ENCODE measurements around the gene SPO11. TPM values are rescaled to one million over a fixed set of nuclear protein-coding genes. Genes with fewer than 3 reads are reported as not detected.

Gene SPO11
- not detected in 2 replicates for total RNA-seq

- DNase-seq (ENCODE audit: low read depth in 2 of 2), result no peak
These were observed at the start of gene SPO11 for GRCh38 chr20:57329608-57330221. Gene SPO11 (plus strand): TSS chr20:57329803. CDS start chr20:57329868, 65 bp downstream.

DNA sequence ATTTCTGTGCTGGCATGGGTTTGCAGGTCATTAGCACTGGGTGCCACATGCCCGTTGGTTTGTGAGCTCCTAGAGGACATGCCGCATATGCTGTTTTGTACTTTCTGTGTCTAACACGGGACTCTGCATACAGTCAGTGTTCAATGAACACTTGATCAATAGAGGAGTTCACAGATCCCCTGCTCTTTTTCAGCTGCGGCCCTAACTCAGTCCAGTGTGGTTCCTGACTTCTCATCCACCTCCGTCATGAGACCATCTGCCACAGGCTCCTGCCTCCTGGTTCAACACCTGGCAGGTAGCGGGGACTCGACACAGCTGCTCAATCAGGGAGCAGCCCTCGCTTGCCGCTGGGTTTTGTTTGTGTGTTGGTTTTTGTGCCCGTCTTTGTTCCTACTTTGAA is 49.4 kb upstream of the SPO11 start:
- no peak for DNase-seq (ENCODE audit: low read depth in 2 of 2)

DNA sequence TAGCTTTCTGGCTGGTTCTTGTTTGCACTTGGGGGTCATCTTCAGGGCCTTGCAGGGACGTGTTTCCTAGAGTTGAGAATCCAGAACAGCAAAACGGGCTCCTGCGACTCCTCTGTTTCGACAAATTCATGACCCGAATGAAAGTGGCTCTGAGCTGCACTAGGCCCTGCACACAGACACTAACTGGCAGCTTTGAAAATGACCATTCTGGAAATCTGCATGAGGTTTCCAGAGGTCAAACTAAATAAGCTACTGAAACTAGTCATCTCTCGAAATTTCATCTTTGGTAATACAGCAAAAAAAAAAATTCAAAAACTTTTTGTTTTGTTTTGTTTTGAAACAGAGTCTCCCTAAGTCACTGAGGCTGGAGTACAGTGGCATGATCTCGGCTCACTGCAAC is 47.7 kb upstream of the SPO11 start:
- no peak for DNase-seq (ENCODE audit: low read depth in 2 of 2)

DNA sequence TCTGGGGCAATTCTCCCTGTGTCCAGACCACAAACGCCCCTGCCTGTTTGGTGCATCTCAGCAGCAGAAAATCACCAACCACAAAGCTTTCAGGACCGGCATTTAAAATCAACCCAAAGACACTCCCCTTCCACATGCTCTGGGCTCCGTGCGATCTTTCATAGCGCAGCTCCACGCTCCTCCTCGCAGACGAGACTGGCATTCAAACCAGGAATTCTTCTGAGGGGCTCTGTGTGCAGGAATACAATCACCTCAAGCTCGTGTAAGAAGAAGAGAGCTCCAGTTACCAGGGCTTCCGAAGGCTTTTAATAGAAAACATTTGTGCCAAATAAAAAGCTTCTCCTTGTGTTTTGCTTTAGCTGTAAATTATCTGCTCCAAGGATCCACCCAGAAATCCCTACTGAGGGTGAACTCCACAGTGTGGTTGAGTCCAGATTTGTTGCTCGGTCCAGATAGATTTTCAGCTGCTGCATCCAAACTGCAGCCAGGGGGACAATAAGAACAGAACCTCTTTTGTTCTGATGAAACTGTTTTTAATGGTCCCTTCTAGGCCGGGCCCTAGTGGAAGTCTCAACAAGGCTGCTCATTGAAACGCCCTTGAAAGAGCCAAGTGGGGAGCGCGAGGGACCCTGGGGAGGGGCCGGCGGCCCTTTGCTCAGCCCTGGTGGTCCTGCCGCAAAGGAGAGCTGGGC is 46.8 kb upstream of the SPO11 start:
- no peak for DNase-seq (ENCODE audit: low read depth in 2 of 2)

- no peak for DNase-seq (ENCODE audit: low read depth in 2 of 2)
These were observed 45.7 kb upstream of the SPO11 start for GRCh38 chr20:57283860-57284259.

GRCh38 chr20:57287007-57287880 is 42.4 kb upstream of the SPO11 start:
- DNase-seq (ENCODE audit: low read depth in 2 of 2), result no peak

- no peak for DNase-seq (ENCODE audit: low read depth in 2 of 2)
These were observed 41.7 kb upstream of the SPO11 start for GRCh38 chr20:57287901-57288300.

- no peak for DNase-seq (ENCODE audit: low read depth in 2 of 2)
These were observed 40.8 kb upstream of the SPO11 start for GRCh38 chr20:57288651-57289277.

GRCh38 chr20:57289391-57290177 is 40.0 kb upstream of the SPO11 start:
- DNase-seq (ENCODE audit: low read depth in 2 of 2), result no peak

- DNase-seq (ENCODE audit: low read depth in 2 of 2), result no peak
These were observed 39.5 kb upstream of the SPO11 start for GRCh38 chr20:57290178-57290484.

DNA sequence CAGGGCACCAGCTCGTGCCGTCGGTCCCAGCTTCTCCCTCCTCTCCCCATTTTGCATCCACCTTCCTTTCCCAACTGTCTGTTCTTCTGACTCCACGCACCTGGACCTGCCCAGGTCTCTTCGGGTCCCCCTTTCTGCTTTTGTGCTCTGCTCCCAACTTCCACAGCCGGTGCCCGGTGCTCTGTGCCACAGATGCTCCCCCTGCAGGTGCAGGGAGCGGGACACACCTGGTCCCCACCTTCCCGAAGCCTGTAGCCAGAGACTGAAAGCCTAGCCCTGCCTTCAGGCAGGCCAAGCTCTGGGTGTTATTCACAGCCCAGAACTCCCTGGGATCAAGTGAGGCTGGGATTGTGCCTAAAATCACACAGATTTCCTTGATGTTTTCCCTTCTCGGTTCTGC is 38.6 kb upstream of the SPO11 start:
- no peak for DNase-seq (ENCODE audit: low read depth in 2 of 2)

GRCh38 chr20:57291694-57292093 is 37.9 kb upstream of the SPO11 start:
- DNase-seq (ENCODE audit: low read depth in 2 of 2), result no peak

DNA sequence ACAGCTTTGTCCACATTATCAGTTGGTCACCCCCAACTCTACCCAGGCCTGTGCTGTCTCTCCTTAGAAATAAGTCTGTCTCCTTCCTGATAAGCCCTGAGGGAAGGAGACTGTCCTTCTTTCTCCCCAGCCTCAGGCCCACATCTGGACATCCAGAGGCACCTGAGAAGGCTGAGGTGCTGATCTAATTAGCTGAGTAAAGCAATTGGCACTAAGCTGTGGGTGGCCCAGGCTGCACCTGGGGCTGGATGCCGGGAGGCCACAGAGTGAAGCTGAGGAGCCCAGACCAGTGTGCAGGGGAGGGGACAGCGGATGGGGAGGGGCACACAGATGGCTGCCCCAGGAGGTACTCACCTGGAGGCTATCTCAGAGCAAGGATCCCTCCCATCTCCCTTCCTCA is 37.0 kb upstream of the SPO11 start:
- DNase-seq (ENCODE audit: low read depth in 2 of 2), result no peak

DNA sequence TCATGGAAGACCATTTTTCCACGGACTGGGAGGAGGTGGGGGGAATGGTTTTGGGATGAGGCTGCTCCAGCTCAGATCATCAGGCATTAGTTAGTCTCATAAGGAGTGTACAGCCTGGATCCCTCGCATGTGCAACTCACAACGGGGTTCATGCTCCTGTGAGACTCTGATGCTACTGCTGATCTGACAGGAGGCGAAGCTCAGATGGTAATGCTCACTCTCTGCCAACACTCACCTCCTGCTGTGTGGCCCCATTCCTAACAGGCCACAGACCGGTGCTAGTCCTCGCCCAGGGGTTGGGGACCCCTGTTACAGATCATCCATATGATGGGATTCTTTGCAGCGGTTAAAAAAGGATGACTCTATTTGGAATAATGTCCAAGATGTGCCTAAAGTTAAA is 35.6 kb upstream of the SPO11 start:
- DNase-seq (ENCODE audit: low read depth in 2 of 2), result no peak

DNA sequence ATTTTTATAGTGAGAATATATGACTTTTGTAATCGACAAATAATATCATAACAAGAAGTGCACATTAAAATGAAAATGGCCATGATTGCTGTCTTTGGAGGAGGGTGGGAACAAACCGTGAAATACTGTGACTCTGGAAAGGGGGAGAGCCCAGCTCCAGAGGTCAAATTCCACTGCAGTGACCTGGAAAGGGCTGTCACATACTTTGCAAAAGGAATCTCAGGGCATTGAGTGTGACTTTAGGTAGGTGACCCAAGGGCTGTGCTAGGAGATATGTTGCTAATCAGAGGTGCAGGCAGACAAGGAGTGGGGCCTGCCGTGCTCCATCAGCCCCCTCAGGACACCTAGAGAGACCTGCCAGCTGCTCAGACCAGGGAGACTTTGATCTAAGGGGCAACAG is 35.1 kb upstream of the SPO11 start:
- no peak for DNase-seq (ENCODE audit: low read depth in 2 of 2)

DNA sequence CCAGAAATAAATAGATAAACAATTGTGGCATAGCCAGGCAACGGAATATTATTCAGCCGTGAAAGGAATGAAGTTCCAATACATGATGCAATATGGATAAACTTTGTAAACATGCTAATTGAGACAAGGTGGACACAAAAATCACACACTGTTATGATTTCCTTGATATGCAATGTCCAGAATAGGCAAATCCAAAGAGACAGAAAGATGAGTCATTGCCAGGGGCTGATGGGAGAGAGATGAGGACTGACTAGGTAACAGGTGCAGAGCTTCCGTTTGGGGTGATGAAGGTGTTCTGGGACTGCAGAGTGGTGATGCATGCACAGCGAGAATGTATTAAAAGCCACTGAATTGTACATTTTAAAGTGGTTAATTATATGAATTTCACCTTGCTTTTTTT is 31.1 kb upstream of the SPO11 start:
- DNase-seq (ENCODE audit: low read depth in 2 of 2), result no peak

- no peak for DNase-seq (ENCODE audit: low read depth in 2 of 2)
These were observed 28.6 kb upstream of the SPO11 start for GRCh38 chr20:57301026-57301425.

DNA sequence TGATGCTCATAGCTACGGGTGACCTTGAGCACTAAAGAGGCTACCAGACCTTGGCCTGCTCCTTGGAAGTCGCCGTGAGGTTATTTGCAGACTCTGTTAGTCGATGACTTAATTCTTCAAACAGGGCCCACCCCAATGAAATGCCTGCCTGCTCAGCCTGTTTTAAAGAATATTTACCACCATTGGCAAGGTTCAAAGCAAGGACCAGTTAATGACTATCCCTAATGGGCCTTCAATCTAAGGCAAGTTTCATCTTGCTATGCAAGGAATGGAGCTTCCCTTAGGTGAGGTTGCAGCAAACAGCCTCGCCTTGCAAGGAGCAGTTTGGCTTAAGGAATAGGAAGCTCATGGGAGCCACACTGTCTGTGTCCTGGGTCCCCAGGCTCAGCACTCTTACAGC is 22.9 kb upstream of the SPO11 start:
- DNase-seq (ENCODE audit: low read depth in 2 of 2), result no peak

GRCh38 chr20:57308451-57309271 is 20.9 kb upstream of the SPO11 start:
- DNase-seq (ENCODE audit: low read depth in 2 of 2), result no peak

GRCh38 chr20:57309544-57310115 is 20.0 kb upstream of the SPO11 start:
- no peak for DNase-seq (ENCODE audit: low read depth in 2 of 2)
